HG03045 (cell line): Measurements from ENCODE around the gene ANO10.

ENCODE experiments used
- ATAC-seq: cut with Tn5 transposase; IDR thresholded peaks from one replicate; pipeline ENCODE4 v1.9.1; 2021; ENCODE audit warnings: mild to moderate bottlenecking, moderate library complexity; ENCODE audit not compliant: unreplicated experiment

The ANO10 gene

DNA sequence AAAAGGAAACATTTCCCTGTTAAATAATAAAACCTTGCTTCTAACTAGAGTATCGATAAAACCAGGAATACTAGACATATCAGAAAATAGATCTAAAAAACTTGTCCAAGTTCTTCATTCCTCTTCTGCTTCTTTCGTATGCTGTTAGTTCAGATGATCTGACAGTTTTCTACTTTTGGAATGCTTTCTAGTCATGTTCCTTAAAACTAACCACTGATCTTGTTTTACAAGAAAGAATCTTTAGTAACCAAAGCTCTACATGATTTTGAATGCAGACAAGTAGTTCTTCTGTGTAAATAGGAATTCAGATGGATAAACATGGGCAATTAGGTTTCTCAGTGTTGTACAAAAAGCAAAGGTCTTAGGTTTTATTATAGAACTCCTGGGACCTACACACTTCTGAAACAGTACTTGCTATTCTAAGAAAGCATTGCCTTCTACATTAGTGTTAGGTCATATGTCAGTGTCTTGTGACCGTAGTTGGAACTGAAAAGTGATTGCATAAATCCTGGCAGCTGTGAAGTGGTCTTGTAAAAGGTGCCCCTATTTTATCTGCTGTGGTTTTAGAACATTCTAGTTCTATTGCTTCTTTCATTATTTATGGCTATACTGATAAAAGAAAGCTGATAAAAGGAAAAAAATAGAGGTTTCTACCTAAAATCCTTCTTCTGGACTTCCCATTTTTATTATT is 294.8 kb downstream of the ANO10 start:
- ATAC-seq: no peak

DNA sequence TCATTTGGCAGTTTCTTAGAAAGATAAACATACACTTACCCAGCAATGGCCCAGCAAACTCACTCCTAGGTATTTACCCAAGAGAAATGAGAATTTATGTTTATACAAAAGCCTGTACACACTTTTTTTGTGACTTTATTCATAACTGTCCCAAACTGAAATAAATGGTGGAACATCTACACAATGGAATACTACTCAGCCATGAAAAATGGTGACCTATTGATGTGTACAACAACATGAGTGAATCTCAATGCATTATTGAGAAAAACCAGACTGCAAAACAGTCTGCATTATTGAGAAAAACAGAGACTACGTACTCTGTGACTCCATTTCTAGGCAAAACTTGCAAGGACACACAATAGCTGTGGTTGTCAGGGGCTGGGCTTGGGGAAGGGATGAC is 298.3 kb downstream of the ANO10 start:
- ATAC-seq: no peak

DNA sequence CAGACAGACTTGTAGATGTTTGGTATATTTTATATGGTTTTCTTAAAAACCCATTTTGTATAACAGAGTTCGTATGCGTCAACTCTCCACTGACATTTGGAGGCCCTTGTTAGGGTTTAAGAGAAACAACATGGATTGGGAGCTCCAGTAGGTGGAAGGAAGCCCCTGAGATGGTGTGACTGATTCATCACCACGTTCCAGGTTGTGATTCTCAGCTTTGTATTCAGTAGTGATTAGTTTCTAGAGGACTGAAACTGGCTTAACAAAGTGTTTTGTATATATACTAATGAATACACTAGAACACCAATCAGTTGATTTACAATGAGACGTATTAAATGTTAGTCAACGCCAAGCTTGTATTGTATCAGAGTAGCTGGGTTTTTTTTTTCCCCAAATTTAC is 301.5 kb downstream of the ANO10 start:
- ATAC-seq: no peak

DNA sequence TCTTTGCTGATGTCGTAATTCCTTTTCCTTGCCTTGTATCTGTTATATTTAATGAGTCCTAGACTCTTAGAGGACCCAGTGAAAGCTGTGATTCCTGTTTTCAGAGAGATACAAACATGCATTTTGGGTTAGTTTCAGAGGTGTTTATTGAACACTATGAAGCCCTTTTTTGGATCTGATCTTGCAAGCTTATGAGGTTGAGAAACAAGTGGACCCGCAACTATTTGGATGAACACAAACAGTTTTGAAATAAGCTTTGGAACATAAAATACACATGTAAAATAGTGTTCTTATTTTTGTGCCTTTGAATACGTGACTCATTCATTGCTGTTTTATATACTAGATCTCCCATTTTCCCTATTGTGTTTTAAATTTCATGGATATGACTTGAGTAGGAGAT is 302.0 kb downstream of the ANO10 start:
- no peak for ATAC-seq

DNA sequence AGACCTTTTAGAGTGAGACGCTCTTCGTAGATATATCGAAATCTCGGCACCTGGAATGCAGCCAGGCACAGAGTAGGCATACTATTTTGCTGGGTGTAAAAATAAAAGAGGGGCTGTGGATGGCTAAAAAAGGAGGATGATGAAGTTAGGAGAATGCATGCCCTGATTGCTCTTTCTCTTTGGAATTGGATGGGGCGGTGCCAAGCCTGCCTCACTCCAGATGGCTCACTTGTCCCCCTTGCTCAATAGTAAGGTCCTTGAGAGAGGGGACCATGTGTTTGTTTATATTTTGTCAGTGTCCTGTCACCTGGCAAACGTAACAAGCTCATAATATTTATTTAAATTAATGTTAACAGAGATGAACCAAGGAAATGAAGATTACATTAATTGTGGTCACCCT is 302.4 kb downstream of the ANO10 start:
- no peak for ATAC-seq

DNA sequence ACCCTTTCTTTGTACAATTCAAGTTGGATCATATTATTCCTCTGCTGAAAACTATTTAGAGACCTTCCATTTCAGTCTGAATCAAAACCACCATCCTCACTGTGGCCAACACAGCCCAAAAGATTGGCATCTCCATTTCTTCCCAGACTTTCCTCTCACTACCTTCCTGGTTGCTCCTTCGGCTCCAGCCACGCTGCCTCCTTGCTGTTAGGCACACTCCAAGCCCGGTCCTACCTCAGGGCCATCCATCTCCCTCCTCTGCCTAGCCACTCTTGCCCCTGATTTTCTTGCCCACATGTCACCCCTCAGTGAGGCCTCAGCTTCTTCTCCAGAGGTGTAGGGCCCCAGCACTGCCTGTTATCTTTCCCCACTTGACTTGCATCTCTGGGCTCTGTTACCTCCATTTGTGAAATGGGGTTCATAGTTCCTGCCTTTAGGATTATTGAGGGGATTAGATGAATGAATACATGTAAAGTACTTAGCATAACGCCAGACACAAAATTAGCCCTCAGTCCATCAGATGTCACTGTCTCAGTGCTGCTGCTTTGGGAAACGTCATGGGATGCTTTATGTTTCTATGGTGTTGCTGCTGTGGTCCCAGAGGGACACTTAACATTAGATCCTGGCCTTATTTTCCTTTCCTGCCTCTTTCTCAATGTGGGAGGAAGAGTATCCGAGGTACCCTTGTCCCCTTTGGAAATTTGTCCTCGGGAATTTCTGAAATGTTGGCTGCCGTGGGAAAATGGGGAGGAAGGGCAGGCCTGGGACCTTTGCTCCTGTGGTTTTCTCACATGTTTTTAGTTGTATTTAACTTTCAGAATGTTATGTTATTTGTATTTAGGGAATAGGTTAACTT is 304.1 kb downstream of the ANO10 start:
- ATAC-seq: no peak

DNA sequence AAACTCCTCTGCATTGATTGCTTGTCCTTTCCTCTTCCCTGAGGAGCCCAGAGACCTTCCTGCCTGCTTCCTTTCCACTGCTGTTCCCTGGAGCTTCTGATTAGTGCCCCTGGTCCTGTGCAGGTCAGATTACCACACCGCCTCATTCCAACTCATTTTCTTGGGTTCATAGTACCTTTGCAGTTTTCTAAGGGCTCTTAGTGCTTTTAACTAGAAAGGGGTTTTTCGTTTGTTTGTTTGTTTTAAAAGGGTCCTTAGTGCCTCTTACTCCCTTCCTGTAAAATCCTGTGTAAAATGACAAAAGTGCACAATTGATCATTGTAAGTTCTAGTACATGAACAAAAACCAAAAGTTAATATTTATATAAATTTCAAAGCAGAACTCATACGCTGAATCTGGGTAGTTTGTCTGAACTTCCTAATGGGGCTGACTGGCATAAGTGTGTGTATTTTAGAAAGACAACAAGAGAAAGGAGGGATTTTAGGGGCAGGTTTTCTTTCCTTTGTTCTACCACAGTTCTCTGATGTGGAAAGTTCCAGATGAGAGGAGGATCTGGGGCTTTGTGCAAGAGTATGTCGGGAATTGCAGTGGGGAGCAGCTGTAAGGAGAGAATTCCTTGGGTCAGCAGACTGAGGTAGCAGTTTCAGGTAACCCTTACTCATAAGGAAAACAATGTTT is 304.9 kb downstream of the ANO10 start:
- ATAC-seq: no peak
